Measurements from ENCODE around the gene ETNK2.

ETNK2 gene

GRCh38 chr1:204146965-204147364, 4.9 kb downstream of the ETNK2 start:
- no peak for DNase-seq

GRCh38 chr1:204146309-204146708, 5.5 kb downstream of the ETNK2 start:
- no peak for DNase-seq

GRCh38 chr1:204145033-204145504, 6.8 kb downstream of the ETNK2 start:
- no peak for DNase-seq

GRCh38 chr1:204143276-204144041, 8.4 kb downstream of the ETNK2 start:
- DNase-seq = no peak

GRCh38 chr1:204142032-204142974, 9.5 kb downstream of the ETNK2 start:
- DNase-seq = no peak

- no peak for DNase-seq
Measured at GRCh38 chr1:204141131-204141530, 10.7 kb downstream of the ETNK2 start.

GRCh38 chr1:204139952-204140351, 11.9 kb downstream of the ETNK2 start:
- no peak for DNase-seq

- DNase-seq = no peak
Measured at GRCh38 chr1:204139088-204139487, 12.8 kb downstream of the ETNK2 start.

GRCh38 chr1:204136814-204137213, 15.0 kb downstream of the ETNK2 start:
- DNase-seq = no peak

- no peak for DNase-seq
Measured at GRCh38 chr1:204134103-204134502, 17.7 kb downstream of the ETNK2 start.

GRCh38 chr1:204132718-204133117, 19.1 kb downstream of the ETNK2 start:
- DNase-seq = no peak

- DNase-seq = no peak
Measured at GRCh38 chr1:204131978-204132377, 19.9 kb downstream of the ETNK2 start.

- DNase-seq = no peak
Measured at GRCh38 chr1:204130981-204131892, 20.6 kb downstream of the ETNK2 start.

GRCh38 chr1:204130178-204130577, 21.7 kb downstream of the ETNK2 start:
- no peak for DNase-seq

GRCh38 chr1:204128964-204129896, 22.6 kb downstream of the ETNK2 start:
- peak; percentile 86 for DNase-seq

- DNase-seq = no peak
Measured at GRCh38 chr1:204128464-204128963, 23.3 kb downstream of the ETNK2 start.

- DNase-seq = peak; percentile 86
Measured at GRCh38 chr1:204127597-204128242, 24.1 kb downstream of the ETNK2 start.

- no peak for DNase-seq
Measured at GRCh38 chr1:204126956-204127355, 24.9 kb downstream of the ETNK2 start.

- no peak for DNase-seq
Measured at GRCh38 chr1:204126386-204126785, 25.5 kb downstream of the ETNK2 start.

GRCh38 chr1:204125759-204126351, 26.0 kb downstream of the ETNK2 start:
- DNase-seq = no peak
